ENCODE results near the gene PMM1. TPM values are rescaled to one million over a fixed set of nuclear protein-coding genes. Genes with fewer than 3 reads are reported as not detected.

Gene PMM1
- polyA plus RNA-seq, 1 donor (not counting 4 experiments of a cell fraction or from before 2014, with no cell fraction given): 39.6 TPM

DNA sequence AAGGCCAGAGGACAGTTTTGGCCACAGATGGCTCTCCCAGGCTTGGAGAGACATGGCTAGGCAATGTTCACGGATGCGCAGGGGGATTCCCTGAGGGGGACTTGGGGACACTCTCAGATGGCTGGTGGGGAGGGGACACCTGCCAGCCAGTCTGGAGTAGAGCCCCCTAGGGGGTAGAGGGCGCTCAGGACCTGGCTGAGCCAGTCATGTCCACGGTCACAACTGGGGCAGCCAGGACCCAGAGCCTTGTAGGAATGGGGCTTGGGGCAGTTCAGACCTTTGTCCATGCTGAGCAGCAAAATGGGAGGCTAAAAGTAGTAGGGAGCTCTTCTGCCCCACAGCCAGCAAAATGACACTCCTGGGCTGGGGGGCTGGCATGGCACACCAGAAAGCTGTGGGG is 27.2 kb downstream of the PMM1 start:
- no peak overlapping the region for H3K4me3 ChIP-seq (ENCODE audit: control insufficient read depth in 2 of 3, extremely low read depth in 1 of 3, insufficient read depth in 2 of 3, low read depth in 1 of 3, low read length in 3 of 3)
- H3K27me3 ChIP-seq (ENCODE audit: control insufficient read depth, extremely low read depth, insufficient read depth, low read length): peaks cover 28% of the 10 kb centered on the region
- H2AFZ ChIP-seq (ENCODE audit: control insufficient read depth, low read length): no peak overlapping the region
- H3K27ac ChIP-seq (ENCODE audit: control insufficient read depth, insufficient read depth, low read length): no peak overlapping the region
- DNase-seq (ENCODE audit: low read depth, low spot score) (no peak), FAIRE-seq (no peak)
- H3K4me1 ChIP-seq (ENCODE audit: control insufficient read depth, extremely low read depth, insufficient read depth, low read length): peaks cover 11% of the 10 kb centered on the region
- no peaks in the 10 kb centered on the region for H3K9me1 ChIP-seq (ENCODE audit: control insufficient read depth, extremely low read depth, insufficient read depth, low read length)
- H4K20me1 ChIP-seq (ENCODE audit: control insufficient read depth, extremely low read depth, insufficient read depth, low read length): no peaks in the 10 kb centered on the region
- no peak overlapping the region for H3K9ac ChIP-seq (ENCODE audit: control insufficient read depth, extremely low read depth, insufficient read depth, low read length)
- H3K4me2 ChIP-seq (ENCODE audit: control insufficient read depth, extremely low read depth, insufficient read depth, low read depth, low read length): no peak overlapping the region
- no peaks in the 10 kb centered on the region for H3K9me3 ChIP-seq (ENCODE audit: control insufficient read depth, low read depth, low read length)
- no peaks in the 10 kb centered on the region for H3K79me2 ChIP-seq (ENCODE audit: control insufficient read depth, insufficient read depth, low read length)
- dilution Hi-C loops (cut with MboI; ENCODE audit: extremely low pct_ligation_motif_present, low sequenced_read_pairs): no loop called here
- no peaks in the 10 kb centered on the region for H3K36me3 ChIP-seq (ENCODE audit: control insufficient read depth in 2 of 2, extremely low read depth in 1 of 2, insufficient read depth in 2 of 2, low read length in 2 of 2)
- TF ChIP-seq, protein P1, sequence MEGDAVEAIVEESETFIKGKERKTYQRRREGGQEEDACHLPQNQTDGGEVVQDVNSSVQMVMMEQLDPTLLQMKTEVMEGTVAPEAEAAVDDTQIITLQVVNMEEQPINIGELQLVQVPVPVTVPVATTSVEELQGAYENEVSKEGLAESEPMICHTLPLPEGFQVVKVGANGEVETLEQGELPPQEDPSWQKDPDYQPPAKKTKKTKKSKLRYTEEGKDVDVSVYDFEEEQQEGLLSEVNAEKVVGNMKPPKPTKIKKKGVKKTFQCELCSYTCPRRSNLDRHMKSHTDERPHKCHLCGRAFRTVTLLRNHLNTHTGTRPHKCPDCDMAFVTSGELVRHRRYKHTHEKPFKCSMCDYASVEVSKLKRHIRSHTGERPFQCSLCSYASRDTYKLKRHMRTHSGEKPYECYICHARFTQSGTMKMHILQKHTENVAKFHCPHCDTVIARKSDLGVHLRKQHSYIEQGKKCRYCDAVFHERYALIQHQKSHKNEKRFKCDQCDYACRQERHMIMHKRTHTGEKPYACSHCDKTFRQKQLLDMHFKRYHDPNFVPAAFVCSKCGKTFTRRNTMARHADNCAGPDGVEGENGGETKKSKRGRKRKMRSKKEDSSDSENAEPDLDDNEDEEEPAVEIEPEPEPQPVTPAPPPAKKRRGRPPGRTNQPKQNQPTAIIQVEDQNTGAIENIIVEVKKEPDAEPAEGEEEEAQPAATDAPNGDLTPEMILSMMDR (optimal IDR thresholded peaks at IDR 0.05 in 1 of 3, IDR thresholded peaks at IDR 0.05 in 1 of 3, conservative IDR thresholded peaks at IDR 0.05 in 1 of 3; ENCODE audit: extremely low read depth in 1 of 3, insufficient read depth in 2 of 3, low read length in 3 of 3): no peak
- TF ChIP-seq EZH2 (IDR thresholded peaks at IDR 0.05; ENCODE audit: low read length): no peak

DNA sequence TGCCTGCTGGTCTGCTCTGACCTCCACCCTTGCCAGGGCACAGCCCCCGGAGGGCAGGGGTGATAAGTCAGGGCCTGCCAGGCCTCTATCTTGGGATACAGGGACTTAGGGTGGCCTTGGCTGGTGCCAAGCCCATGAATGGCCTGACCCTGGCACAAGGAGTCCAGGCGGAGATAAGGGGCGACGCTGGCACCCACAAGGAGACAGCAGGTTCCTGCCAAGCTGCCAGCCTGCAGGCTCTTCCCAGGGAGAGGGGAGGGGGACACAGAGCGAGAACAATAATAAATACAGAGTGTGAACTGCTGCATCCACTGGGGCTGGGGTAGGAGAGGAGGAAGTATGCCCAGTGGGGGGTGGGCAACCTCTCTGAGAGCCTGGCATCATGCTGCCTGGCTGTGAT is 27.9 kb downstream of the PMM1 start:
- DNase-seq (ENCODE audit: low read depth, low spot score) (no peak), FAIRE-seq (no peak)
- Histone ChIP-seq H3K27ac (ENCODE audit: control insufficient read depth, insufficient read depth, low read length) (no peak overlapping the region), H3K9ac (ENCODE audit: control insufficient read depth, extremely low read depth, insufficient read depth, low read length) (no peak overlapping the region), H3K36me3 (ENCODE audit: control insufficient read depth in 2 of 2, extremely low read depth in 1 of 2, insufficient read depth in 2 of 2, low read length in 2 of 2) (no peaks in the 10 kb centered on the region), H3K4me1 (ENCODE audit: control insufficient read depth, extremely low read depth, insufficient read depth, low read length) (peaks cover 11% of the 10 kb centered on the region), H2AFZ (ENCODE audit: control insufficient read depth, low read length) (no peak overlapping the region), H3K4me3 (ENCODE audit: control insufficient read depth in 2 of 3, extremely low read depth in 1 of 3, insufficient read depth in 2 of 3, low read depth in 1 of 3, low read length in 3 of 3) (no peak overlapping the region), H3K9me3 (ENCODE audit: control insufficient read depth, low read depth, low read length) (no peaks in the 10 kb centered on the region), H3K9me1 (ENCODE audit: control insufficient read depth, extremely low read depth, insufficient read depth, low read length) (no peaks in the 10 kb centered on the region), H4K20me1 (ENCODE audit: control insufficient read depth, extremely low read depth, insufficient read depth, low read length) (no peaks in the 10 kb centered on the region), H3K27me3 (ENCODE audit: control insufficient read depth, extremely low read depth, insufficient read depth, low read length) (peaks cover 28% of the 10 kb centered on the region), H3K4me2 (ENCODE audit: control insufficient read depth, extremely low read depth, insufficient read depth, low read depth, low read length) (no peak overlapping the region), H3K79me2 (ENCODE audit: control insufficient read depth, insufficient read depth, low read length) (no peaks in the 10 kb centered on the region)
- dilution Hi-C loops (cut with MboI; ENCODE audit: extremely low pct_ligation_motif_present, low sequenced_read_pairs): no loop called here
- no peak for TF ChIP-seq EZH2 (IDR thresholded peaks at IDR 0.05; ENCODE audit: low read length)
- TF ChIP-seq, protein P1 (optimal IDR thresholded peaks at IDR 0.05 in 1 of 3, IDR thresholded peaks at IDR 0.05 in 1 of 3, conservative IDR thresholded peaks at IDR 0.05 in 1 of 3; ENCODE audit: extremely low read depth in 1 of 3, insufficient read depth in 2 of 3, low read length in 3 of 3): no peak
